GM23338 (cell line): ENCODE results near the gene SLC45A1. TPM values are rescaled to one million over a fixed set of nuclear protein-coding genes. Genes with fewer than 3 reads are reported as not detected.

Experiments
- ATAC-seq: fragments of 200-7000 bp; cut with Tn5 transposase; 3 replicates; pipeline ENCODE4 v1.9.1; 2020
- DNase-seq: peaks from one replicate; pipeline ENCODE4 v3.0.0-alpha.2; 2015; ENCODE audit warnings: low spot score
- H2AFZ ChIP-seq: fragments of 200-600 bp; sonication (generic); 2 replicates; pipeline ENCODE4 v1.8.0; 2016; ENCODE audit warnings: antibody characterized with exemption, mild to moderate bottlenecking, moderate library complexity
- H3F3A ChIP-seq: fragments of 200-600 bp; sonication (generic); replicated peaks from 2 replicates; pipeline ENCODE4 v1.8.0; 2017; ENCODE audit warnings: antibody characterized with exemption, mixed run types, low read depth
- H3K27ac ChIP-seq: fragments of 200-600 bp; sonication (generic); 2 replicates; pipeline ENCODE4 v1.6.1; 2016; ENCODE audit warnings: low read depth
- H3K27me3 ChIP-seq: fragments of 200-600 bp; sonication (generic); 2 replicates; pipeline ENCODE4 v1.8.0; 2016; ENCODE audit warnings: mild to moderate bottlenecking, mixed run types, moderate library complexity; ENCODE audit not compliant: insufficient read depth
- H3K36me3 ChIP-seq: fragments of 200-600 bp; sonication (generic); 2 replicates; pipeline ENCODE4 v1.8.0; 2016; ENCODE audit warnings: mild to moderate bottlenecking; ENCODE audit not compliant: insufficient read depth
- H3K4me1 ChIP-seq: fragments of 200-600 bp; sonication (generic); 2 replicates; pipeline ENCODE4 v1.8.0; 2016; ENCODE audit warnings: mild to moderate bottlenecking, moderate library complexity; ENCODE audit not compliant: insufficient read depth
- H3K4me2 ChIP-seq: fragments of 200-600 bp; sonication (generic); 2 replicates; pipeline ENCODE4 v1.7.1; 2017; ENCODE audit warnings: mixed run types
- H3K4me3 ChIP-seq: fragments of 200-600 bp; sonication (generic); 2 replicates; pipeline ENCODE4 v1.6.1; 2016; ENCODE audit warnings: mixed run types
- H3K79me2 ChIP-seq: fragments of 200-600 bp; sonication (generic); replicated peaks from 2 replicates; pipeline ENCODE4 v1.8.0; 2017; ENCODE audit warnings: mild to moderate bottlenecking; ENCODE audit not compliant: insufficient read depth
- H3K9me2 ChIP-seq: fragments of 200-600 bp; sonication (generic); 2 replicates; pipeline ENCODE4 v1.8.0; 2017; ENCODE audit not compliant: insufficient read depth
- H4K20me1 ChIP-seq: fragments of 200-600 bp; sonication (generic); replicated peaks from 2 replicates; pipeline ENCODE4 v1.8.0; 2017; ENCODE audit warnings: mild to moderate bottlenecking; ENCODE audit not compliant: insufficient read depth
- H3K27ac Mint-ChIP-seq: 2 replicates; pipeline ENCODE4 v1.8.0; 2020; ENCODE audit warnings: inconsistent platforms, mild to moderate bottlenecking, moderate library complexity, mixed read lengths
- H3K27me3 Mint-ChIP-seq: 3 replicates; pipeline ENCODE4 v1.8.0; 2022; ENCODE audit warnings: low read depth, mild to moderate bottlenecking, moderate library complexity, mixed read lengths, inconsistent platforms; ENCODE audit not compliant: insufficient read depth, poor library complexity
- H3K36me3 Mint-ChIP-seq: 3 replicates; pipeline ENCODE4 v1.8.0; 2021; ENCODE audit warnings: low read depth, mild to moderate bottlenecking, inconsistent platforms, moderate library complexity, mixed read lengths
- H3K4me1 Mint-ChIP-seq: 3 replicates; pipeline ENCODE4 v1.8.0; 2020; ENCODE audit warnings: mild to moderate bottlenecking, inconsistent platforms, mixed read lengths
- H3K4me3 Mint-ChIP-seq: 3 replicates; pipeline ENCODE4 v1.8.0; 2021; ENCODE audit warnings: moderate library complexity, mild to moderate bottlenecking, inconsistent platforms, mixed read lengths
- H3K9me3 Mint-ChIP-seq: 3 replicates; pipeline ENCODE4 v1.8.0; 2020; ENCODE audit warnings: moderate library complexity, mild to moderate bottlenecking, inconsistent platforms, mixed read lengths
- CREB1 ChIP-seq: fragments of 250-450 bp; sonication (Bioruptor Pico); IDR thresholded peaks from 2 replicates; pipeline ENCODE4 v1.5.0; 2020; ENCODE audit warnings: low read depth, mild to moderate bottlenecking, moderate library complexity
- ETS1 ChIP-seq: IDR thresholded peaks from 2 replicates; pipeline ENCODE4 v1.6.1; 2016; ENCODE audit warnings: antibody characterized with exemption
- EZH2 ChIP-seq: fragments of 200-600 bp; sonication (generic); IDR thresholded peaks from one replicate; pipeline ENCODE4 v1.8.0; 2017; ENCODE audit warnings: antibody characterized with exemption, mild to moderate bottlenecking, low read depth; ENCODE audit not compliant: unreplicated experiment
- EZH2phosphoT487 ChIP-seq: fragments of 200-600 bp; sonication (generic); IDR thresholded peaks from one replicate; pipeline ENCODE4 v1.8.1; 2018; ENCODE audit warnings: antibody characterized with exemption; ENCODE audit not compliant: unreplicated experiment
- JUNB ChIP-seq: IDR thresholded peaks from one replicate; pipeline ENCODE4 v1.6.1; 2016; ENCODE audit warnings: antibody characterized with exemption; ENCODE audit not compliant: unreplicated experiment
- NANOG ChIP-seq: IDR thresholded peaks from 2 replicates; pipeline ENCODE4 v1.6.1; 2016; ENCODE audit warnings: antibody characterized with exemption, borderline replicate concordance
- POLR2AphosphoS5 ChIP-seq: IDR thresholded peaks from 2 replicates; pipeline ENCODE4 v1.6.1; 2016; ENCODE audit warnings: antibody characterized with exemption, low read depth
- STAT1 ChIP-seq: IDR thresholded peaks from one replicate; pipeline ENCODE4 v1.6.1; 2016; ENCODE audit warnings: antibody characterized with exemption; ENCODE audit not compliant: unreplicated experiment
- ZNF114 ChIP-seq: fragments of 250-450 bp; sonication (Bioruptor Pico); IDR thresholded peaks from 2 replicates; pipeline ENCODE4 v1.5.0; 2020; ENCODE audit warnings: mild to moderate bottlenecking, moderate library complexity
- ZNF331 ChIP-seq: fragments of 250-450 bp; sonication (Bioruptor Pico); IDR thresholded peaks from 2 replicates; pipeline ENCODE4 v1.5.0; 2020; ENCODE audit warnings: low read depth, mild to moderate bottlenecking, moderate library complexity
- polyA plus RNA-seq: library from polyadenylated mRNA; unstranded; fragments of >200 nt; fragmentation: Nextera tagmentation; extraction: Ambion mirVana; gene quantifications from 2 replicates; pipeline ENCODE4 v1.2.1, GENCODE V29; 2016
- total RNA-seq: library from RNA; depleted of rRNA; stranded (reverse); fragments of >200 nt; shearing (Covaris generic); gene quantifications from 2 replicates; pipeline ENCODE4 v1.2.3, GENCODE V29; 2014
- TF ChIP-seq, protein P1 (sequence below): fragments of 250-450 bp; sonication (Bioruptor Pico); IDR thresholded peaks from 2 replicates; pipeline ENCODE4 v1.5.0; 2020; ENCODE audit warnings: mild to moderate bottlenecking, moderate library complexity
- TF ChIP-seq, protein P2 (sequence below), 2 experiments: fragments of 200-600 bp in 1 of 2; sonication (generic) in 1 of 2; conservative IDR thresholded peaks; 2 replicates each; pipeline versions ENCODE4 v1.5.1 to v1.6.1; 2016 to 2017; ENCODE audit warnings: antibody characterized with exemption in 2 of 2, low read depth in 2 of 2, mild to moderate bottlenecking in 2 of 2, moderate library complexity in 1 of 2
- TF ChIP-seq, protein P3 (sequence below): IDR thresholded peaks from one replicate; pipeline ENCODE4 v1.6.1; 2018; ENCODE audit warnings: antibody characterized with exemption; ENCODE audit not compliant: unreplicated experiment

The SLC45A1 gene
- total and polyA plus RNA-seq, 2 experiments from 2014 or later, result 1.3 to 2.3 TPM

- no peak for TF ChIP-seq STAT1
These were observed 56.9 kb downstream of the SLC45A1 start (continued) for GRCh38 chr1:8374812-8375211.

DNA sequence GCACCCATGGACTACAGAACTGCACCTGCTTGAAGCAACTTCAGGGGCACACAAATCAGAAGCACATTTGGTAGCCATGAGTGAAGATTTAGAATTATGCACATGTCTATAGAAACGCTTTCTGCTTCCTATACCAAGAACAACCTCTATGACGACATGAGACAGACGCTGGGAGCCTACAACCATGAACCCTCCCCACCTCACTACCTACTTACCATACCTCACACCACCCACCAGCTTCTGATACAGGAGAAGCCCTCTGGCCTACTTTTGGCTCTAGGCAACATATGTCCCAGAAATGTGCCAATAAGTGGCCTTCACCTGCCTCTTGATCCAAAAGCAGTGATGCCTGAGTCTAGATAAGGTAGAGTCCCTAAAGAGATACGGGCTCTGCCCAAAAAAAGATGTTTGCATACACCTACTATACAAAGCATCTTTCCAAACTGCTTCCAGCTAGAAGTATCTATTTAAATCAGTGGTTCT, 58.5 kb downstream of the SLC45A1 start:
- DNase-seq (no peak), ATAC-seq (no peak)
- H3K36me3 ChIP-seq, result no peaks in the 10 kb centered on the region
- H3K27me3 ChIP-seq, result no peaks in the 10 kb centered on the region
- H3K27ac Mint-ChIP-seq, result 0 out of 2 replicates have a peak overlapping the region, but pooled peaks have one; percentile 30
- no peak overlapping the region for H3K4me2 ChIP-seq
- peak overlapping the region; percentile 45; the same call in 1 of the 2 replicates for H3K27ac ChIP-seq
- H3K4me1 ChIP-seq, result peaks cover 37% of the 10 kb centered on the region
- no peak overlapping the region for H3K4me3 Mint-ChIP-seq
- H3F3A ChIP-seq, result peaks cover 13% of the 10 kb centered on the region
- no peak for TF ChIP-seq EZH2
- TF ChIP-seq ZNF331 (CRISPR knock-in tag), result no peak
- TF ChIP-seq EZH2phosphoT487, result no peak
- no peak for TF ChIP-seq ZNF114
- TF ChIP-seq, protein P1, sequence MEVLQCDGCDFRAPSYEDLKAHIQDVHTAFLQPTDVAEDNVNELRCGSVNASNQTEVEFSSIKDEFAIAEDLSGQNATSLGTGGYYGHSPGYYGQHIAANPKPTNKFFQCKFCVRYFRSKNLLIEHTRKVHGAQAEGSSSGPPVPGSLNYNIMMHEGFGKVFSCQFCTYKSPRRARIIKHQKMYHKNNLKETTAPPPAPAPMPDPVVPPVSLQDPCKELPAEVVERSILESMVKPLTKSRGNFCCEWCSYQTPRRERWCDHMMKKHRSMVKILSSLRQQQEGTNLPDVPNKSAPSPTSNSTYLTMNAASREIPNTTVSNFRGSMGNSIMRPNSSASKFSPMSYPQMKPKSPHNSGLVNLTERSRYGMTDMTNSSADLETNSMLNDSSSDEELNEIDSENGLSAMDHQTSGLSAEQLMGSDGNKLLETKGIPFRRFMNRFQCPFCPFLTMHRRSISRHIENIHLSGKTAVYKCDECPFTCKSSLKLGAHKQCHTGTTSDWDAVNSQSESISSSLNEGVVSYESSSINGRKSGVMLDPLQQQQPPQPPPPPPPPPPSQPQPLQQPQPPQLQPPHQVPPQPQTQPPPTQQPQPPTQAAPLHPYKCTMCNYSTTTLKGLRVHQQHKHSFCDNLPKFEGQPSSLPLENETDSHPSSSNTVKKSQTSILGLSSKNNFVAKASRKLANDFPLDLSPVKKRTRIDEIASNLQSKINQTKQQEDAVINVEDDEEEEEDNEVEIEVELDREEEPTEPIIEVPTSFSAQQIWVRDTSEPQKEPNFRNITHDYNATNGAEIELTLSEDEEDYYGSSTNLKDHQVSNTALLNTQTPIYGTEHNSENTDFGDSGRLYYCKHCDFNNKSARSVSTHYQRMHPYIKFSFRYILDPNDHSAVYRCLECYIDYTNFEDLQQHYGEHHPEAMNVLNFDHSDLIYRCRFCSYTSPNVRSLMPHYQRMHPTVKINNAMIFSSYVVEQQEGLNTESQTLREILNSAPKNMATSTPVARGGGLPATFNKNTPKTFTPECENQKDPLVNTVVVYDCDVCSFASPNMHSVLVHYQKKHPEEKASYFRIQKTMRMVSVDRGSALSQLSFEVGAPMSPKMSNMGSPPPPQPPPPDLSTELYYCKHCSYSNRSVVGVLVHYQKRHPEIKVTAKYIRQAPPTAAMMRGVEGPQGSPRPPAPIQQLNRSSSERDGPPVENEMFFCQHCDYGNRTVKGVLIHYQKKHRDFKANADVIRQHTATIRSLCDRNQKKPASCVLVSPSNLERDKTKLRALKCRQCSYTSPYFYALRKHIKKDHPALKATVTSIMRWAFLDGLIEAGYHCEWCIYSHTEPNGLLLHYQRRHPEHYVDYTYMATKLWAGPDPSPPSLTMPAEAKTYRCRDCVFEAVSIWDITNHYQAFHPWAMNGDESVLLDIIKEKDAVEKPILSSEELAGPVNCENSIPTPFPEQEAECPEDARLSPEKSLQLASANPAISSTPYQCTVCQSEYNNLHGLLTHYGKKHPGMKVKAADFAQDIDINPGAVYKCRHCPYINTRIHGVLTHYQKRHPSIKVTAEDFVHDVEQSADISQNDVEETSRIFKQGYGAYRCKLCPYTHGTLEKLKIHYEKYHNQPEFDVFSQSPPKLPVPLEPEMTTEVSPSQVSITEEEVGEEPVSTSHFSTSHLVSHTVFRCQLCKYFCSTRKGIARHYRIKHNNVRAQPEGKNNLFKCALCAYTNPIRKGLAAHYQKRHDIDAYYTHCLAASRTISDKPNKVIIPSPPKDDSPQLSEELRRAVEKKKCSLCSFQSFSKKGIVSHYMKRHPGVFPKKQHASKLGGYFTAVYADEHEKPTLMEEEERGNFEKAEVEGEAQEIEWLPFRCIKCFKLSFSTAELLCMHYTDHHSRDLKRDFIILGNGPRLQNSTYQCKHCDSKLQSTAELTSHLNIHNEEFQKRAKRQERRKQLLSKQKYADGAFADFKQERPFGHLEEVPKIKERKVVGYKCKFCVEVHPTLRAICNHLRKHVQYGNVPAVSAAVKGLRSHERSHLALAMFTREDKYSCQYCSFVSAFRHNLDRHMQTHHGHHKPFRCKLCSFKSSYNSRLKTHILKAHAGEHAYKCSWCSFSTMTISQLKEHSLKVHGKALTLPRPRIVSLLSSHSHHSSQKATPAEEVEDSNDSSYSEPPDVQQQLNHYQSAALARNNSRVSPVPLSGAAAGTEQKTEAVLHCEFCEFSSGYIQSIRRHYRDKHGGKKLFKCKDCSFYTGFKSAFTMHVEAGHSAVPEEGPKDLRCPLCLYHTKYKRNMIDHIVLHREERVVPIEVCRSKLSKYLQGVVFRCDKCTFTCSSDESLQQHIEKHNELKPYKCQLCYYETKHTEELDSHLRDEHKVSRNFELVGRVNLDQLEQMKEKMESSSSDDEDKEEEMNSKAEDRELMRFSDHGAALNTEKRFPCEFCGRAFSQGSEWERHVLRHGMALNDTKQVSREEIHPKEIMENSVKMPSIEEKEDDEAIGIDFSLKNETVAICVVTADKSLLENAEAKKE (CRISPR knock-in tag), result no peak
- TF ChIP-seq, protein P2, sequence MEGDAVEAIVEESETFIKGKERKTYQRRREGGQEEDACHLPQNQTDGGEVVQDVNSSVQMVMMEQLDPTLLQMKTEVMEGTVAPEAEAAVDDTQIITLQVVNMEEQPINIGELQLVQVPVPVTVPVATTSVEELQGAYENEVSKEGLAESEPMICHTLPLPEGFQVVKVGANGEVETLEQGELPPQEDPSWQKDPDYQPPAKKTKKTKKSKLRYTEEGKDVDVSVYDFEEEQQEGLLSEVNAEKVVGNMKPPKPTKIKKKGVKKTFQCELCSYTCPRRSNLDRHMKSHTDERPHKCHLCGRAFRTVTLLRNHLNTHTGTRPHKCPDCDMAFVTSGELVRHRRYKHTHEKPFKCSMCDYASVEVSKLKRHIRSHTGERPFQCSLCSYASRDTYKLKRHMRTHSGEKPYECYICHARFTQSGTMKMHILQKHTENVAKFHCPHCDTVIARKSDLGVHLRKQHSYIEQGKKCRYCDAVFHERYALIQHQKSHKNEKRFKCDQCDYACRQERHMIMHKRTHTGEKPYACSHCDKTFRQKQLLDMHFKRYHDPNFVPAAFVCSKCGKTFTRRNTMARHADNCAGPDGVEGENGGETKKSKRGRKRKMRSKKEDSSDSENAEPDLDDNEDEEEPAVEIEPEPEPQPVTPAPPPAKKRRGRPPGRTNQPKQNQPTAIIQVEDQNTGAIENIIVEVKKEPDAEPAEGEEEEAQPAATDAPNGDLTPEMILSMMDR (conservative IDR thresholded peaks at IDR 0.05; ENCODE audit: low read depth in 2 of 2), result no peak
- no peak for TF ChIP-seq NANOG
- TF ChIP-seq POLR2AphosphoS5, result no peak
- no peak for TF ChIP-seq CREB1
- no peak for TF ChIP-seq STAT1
- TF ChIP-seq JUNB, result no peak
- TF ChIP-seq, protein P3, sequence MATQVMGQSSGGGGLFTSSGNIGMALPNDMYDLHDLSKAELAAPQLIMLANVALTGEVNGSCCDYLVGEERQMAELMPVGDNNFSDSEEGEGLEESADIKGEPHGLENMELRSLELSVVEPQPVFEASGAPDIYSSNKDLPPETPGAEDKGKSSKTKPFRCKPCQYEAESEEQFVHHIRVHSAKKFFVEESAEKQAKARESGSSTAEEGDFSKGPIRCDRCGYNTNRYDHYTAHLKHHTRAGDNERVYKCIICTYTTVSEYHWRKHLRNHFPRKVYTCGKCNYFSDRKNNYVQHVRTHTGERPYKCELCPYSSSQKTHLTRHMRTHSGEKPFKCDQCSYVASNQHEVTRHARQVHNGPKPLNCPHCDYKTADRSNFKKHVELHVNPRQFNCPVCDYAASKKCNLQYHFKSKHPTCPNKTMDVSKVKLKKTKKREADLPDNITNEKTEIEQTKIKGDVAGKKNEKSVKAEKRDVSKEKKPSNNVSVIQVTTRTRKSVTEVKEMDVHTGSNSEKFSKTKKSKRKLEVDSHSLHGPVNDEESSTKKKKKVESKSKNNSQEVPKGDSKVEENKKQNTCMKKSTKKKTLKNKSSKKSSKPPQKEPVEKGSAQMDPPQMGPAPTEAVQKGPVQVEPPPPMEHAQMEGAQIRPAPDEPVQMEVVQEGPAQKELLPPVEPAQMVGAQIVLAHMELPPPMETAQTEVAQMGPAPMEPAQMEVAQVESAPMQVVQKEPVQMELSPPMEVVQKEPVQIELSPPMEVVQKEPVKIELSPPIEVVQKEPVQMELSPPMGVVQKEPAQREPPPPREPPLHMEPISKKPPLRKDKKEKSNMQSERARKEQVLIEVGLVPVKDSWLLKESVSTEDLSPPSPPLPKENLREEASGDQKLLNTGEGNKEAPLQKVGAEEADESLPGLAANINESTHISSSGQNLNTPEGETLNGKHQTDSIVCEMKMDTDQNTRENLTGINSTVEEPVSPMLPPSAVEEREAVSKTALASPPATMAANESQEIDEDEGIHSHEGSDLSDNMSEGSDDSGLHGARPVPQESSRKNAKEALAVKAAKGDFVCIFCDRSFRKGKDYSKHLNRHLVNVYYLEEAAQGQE, result no peak
- TF ChIP-seq ETS1, result no peak
- peaks cover 44% of the 10 kb centered on the region for H4K20me1 ChIP-seq
- H3K4me3 ChIP-seq, result no peak overlapping the region
- H3K9me3 Mint-ChIP-seq, result no peaks in the 10 kb centered on the region
- no peak overlapping the region for H2AFZ ChIP-seq
- H3K4me1 Mint-ChIP-seq, result peaks cover 59% of the 10 kb centered on the region
- H3K36me3 Mint-ChIP-seq, result peaks cover 8% of the 10 kb centered on the region; the same call in 2 of the 3 replicates
- peaks cover 13% of the 10 kb centered on the region for H3K27me3 Mint-ChIP-seq
- H3K79me2 ChIP-seq, result peaks cover 87% of the 10 kb centered on the region
- no peaks in the 10 kb centered on the region for H3K9me2 ChIP-seq
